CD4-positive, alpha-beta memory T cell (primary cell): ENCODE results near the gene NUAK2. TPM values are rescaled to one million over a fixed set of nuclear protein-coding genes. Genes with fewer than 3 reads are reported as not detected.

ENCODE experiments used
- CTCF ChIA-PET: fragments of 350-600 bp; sonication (Branson Sonifier 250); formaldehyde crosslinking; loops from one replicate; lab custom pipeline; 2021; ENCODE audit warnings: inconsistent platforms; ENCODE audit not compliant: partially characterized antibody; lab: Charles Lee
- POLR2A ChIA-PET: fragments of 350-600 bp; sonication (Branson Sonifier 250); formaldehyde crosslinking; loops from one replicate; lab custom pipeline; 2021; ENCODE audit not compliant: partially characterized antibody; lab: Charles Lee
- DNase-seq, 5 donors: peaks; one replicate each; pipeline versions ENCODE4 v3.0.0 to v3.0.0-alpha.2; 2020 to 2022; ENCODE audit warnings: mixed read lengths in 1 of 5
- H3K27ac ChIP-seq: one replicate; pipeline ENCODE4 v1.7.0; 2013; ENCODE audit warnings: low read depth, low read length
- H3K27me3 ChIP-seq: 2 replicates; pipeline ENCODE4 v1.7.0; 2013; ENCODE audit warnings: mild to moderate bottlenecking, low read length, moderate library complexity; ENCODE audit not compliant: insufficient read depth
- H3K36me3 ChIP-seq: 2 replicates; pipeline ENCODE4 v1.7.0; 2013; ENCODE audit warnings: mild to moderate bottlenecking, low read length, moderate library complexity; ENCODE audit not compliant: insufficient read depth
- H3K4me1 ChIP-seq: 2 replicates; pipeline ENCODE4 v1.7.0; 2013; ENCODE audit warnings: mild to moderate bottlenecking, low read length, moderate library complexity; ENCODE audit not compliant: insufficient read depth
- H3K4me3 ChIP-seq, 2 donors: one replicate each; pipeline ENCODE4 v1.7.0; 2013; ENCODE audit warnings: low read length in 2 of 2, mild to moderate bottlenecking in 1 of 2
- H3K9me3 ChIP-seq, 2 donors: one replicate each; pipeline ENCODE4 v1.7.0; 2013; ENCODE audit warnings: low read length in 2 of 2, control low read depth in 1 of 2; ENCODE audit not compliant: control insufficient read depth in 1 of 2
- H3K27ac Mint-ChIP-seq, 7 donors: one replicate each; pipeline ENCODE4 v1.8.0; 2020 to 2021; ENCODE audit warnings: mixed read lengths in 7 of 7, mild to moderate bottlenecking in 6 of 7, inconsistent platforms in 3 of 7, moderate library complexity in 3 of 7
- H3K27me3 Mint-ChIP-seq, 2 donors: one replicate each; pipeline ENCODE4 v1.8.0; 2020 to 2021; ENCODE audit warnings: mixed read lengths in 2 of 2
- H3K36me3 Mint-ChIP-seq, 2 donors: one replicate each; pipeline ENCODE4 v1.8.0; 2020 to 2021; ENCODE audit warnings: mixed read lengths in 2 of 2, inconsistent platforms in 1 of 2, mild to moderate bottlenecking in 1 of 2
- H3K4me1 Mint-ChIP-seq, 4 donors: one replicate each; pipeline ENCODE4 v1.8.0; 2020 to 2021; ENCODE audit warnings: mixed read lengths in 4 of 4, mild to moderate bottlenecking in 1 of 4
- H3K4me3 Mint-ChIP-seq, 8 donors: one replicate each; pipeline ENCODE4 v1.8.0; 2020 to 2021; ENCODE audit warnings: mixed read lengths in 8 of 8, mild to moderate bottlenecking in 7 of 8, moderate library complexity in 6 of 8, inconsistent platforms in 3 of 8
- H3K9me3 Mint-ChIP-seq, 8 donors: one replicate each; pipeline ENCODE4 v1.8.0; 2020 to 2021; ENCODE audit warnings: mixed read lengths in 8 of 8, mild to moderate bottlenecking in 5 of 8, inconsistent platforms in 3 of 8, moderate library complexity in 1 of 8
- intact Hi-C: fragments of 100-400 bp; cut with micrococcal nuclease; formaldehyde crosslinking; loops from one replicate; pipeline ENCODE4 v1.15.1; 2023
- polyA plus RNA-seq, 2 donors: library from polyadenylated mRNA; unstranded; fragments of 300-500 nt; fragmentation: Illumina TruSeq; gene quantifications; one replicate each; pipeline ENCODE4 v1.2.3, GENCODE V29; 2021
- total RNA-seq, 2 experiments: library from RNA; stranded (reverse); gene quantifications; one replicate each; pipeline ENCODE4 v1.2.3, GENCODE V29; 2021

Gene NUAK2
- total and polyA plus RNA-seq, 4 experiments from 2014 or later: 8.5 to 35.7 (median 32.7) TPM

GRCh38 chr1:205346956-205347574 is 25.5 kb upstream of the NUAK2 start:
- no peaks in the 10 kb centered on the region for H3K9me3 Mint-ChIP-seq
- peaks cover 8 to 16% (median 11%) of the 10 kb centered on the region in 4 donors for H3K4me1 Mint-ChIP-seq
- H3K4me3 Mint-ChIP-seq: no peak overlapping the region
- Histone ChIP-seq H3K9me3 (no peaks in the 10 kb centered on the region), H3K4me1 (peaks cover 13% of the 10 kb centered on the region), H3K36me3 (no peaks in the 10 kb centered on the region), H3K4me3 (no peak overlapping the region), H3K27ac (no peak overlapping the region), H3K27me3 (peaks cover 14% of the 10 kb centered on the region)
- POLR2A ChIA-PET: no interaction called here
- CTCF ChIA-PET: interaction anchor here (1.6 kb wide), 1 partner anchor 177 kb away, joined by 7 read pairs; no protein-coding TSS in a partner anchor
- intact Hi-C loops: no loop called here
- DNase-seq: no peak
- no peaks in the 10 kb centered on the region for H3K36me3 Mint-ChIP-seq
- no peak overlapping the region for H3K27ac Mint-ChIP-seq
- peaks cover 26 to 44% of the 10 kb centered on the region in 2 donors for H3K27me3 Mint-ChIP-seq

DNA sequence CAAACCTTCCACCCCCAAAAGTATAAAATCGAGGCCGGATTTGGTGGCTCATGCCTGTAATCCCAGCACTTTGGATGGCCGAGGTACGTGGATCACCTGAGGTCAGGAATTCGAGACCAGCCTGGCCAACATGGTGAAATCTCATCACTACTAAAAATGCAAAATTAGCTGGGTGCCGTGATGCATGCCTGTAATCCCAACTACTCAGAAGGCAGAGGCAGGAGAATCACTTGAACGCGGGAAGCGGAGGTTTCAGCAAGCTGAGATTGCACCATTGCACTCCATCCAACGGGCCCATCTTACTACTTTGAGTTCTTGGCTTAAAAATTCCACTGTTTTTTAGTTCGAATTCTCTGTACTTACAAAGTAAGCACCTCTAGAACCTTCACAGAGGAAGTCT is 24.2 kb upstream of the NUAK2 start:
- ChIA-PET CTCF (interaction anchor here (0.6 to 1.6 kb wide), 3 partner anchors 8 to 178 kb away, joined by 3 to 7 read pairs (median 4); no protein-coding TSS in a partner anchor), POLR2A (no interaction called here)
- no peak overlapping the region for H3K27ac Mint-ChIP-seq
- no peaks in the 10 kb centered on the region for H3K9me3 Mint-ChIP-seq
- DNase-seq: no peak
- H3K9me3 ChIP-seq: no peaks in the 10 kb centered on the region
- no peaks in the 10 kb centered on the region for H3K36me3 ChIP-seq
- intact Hi-C loops: no loop called here
- H3K4me3 Mint-ChIP-seq: no peak overlapping the region
- H3K4me3 ChIP-seq: no peak overlapping the region
- H3K36me3 Mint-ChIP-seq: no peaks in the 10 kb centered on the region
- H3K27me3 ChIP-seq: peaks cover 14% of the 10 kb centered on the region
- peaks cover 13% of the 10 kb centered on the region for H3K4me1 ChIP-seq
- peaks cover 8 to 18% (median 11%) of the 10 kb centered on the region in 4 donors for H3K4me1 Mint-ChIP-seq
- peaks cover 26 to 47% of the 10 kb centered on the region in 2 donors for H3K27me3 Mint-ChIP-seq
- H3K27ac ChIP-seq: no peak overlapping the region

GRCh38 chr1:205344066-205344928 is 22.8 kb upstream of the NUAK2 start:
- H3K9me3 Mint-ChIP-seq: no peaks in the 10 kb centered on the region
- ChIA-PET POLR2A (no interaction called here), CTCF (interaction anchor here (0.9 kb wide), 2 partner anchors 9 to 180 kb away, joined by 3 to 6 read pairs; no protein-coding TSS in a partner anchor)
- Histone ChIP-seq H3K36me3 (no peaks in the 10 kb centered on the region), H3K4me3 (peak overlapping the region in 1 of 2 donors; percentile 49), H3K9me3 (no peaks in the 10 kb centered on the region), H3K27ac (no peak overlapping the region), H3K4me1 (peaks cover 13% of the 10 kb centered on the region), H3K27me3 (peaks cover 14% of the 10 kb centered on the region)
- H3K36me3 Mint-ChIP-seq: no peaks in the 10 kb centered on the region
- H3K4me1 Mint-ChIP-seq: peaks cover 8 to 18% (median 11%) of the 10 kb centered on the region in 4 donors
- intact Hi-C loops: no loop called here
- DNase-seq: peak; percentile 38 to 52 (median 41)
- peaks cover 27 to 47% of the 10 kb centered on the region in 2 donors for H3K27me3 Mint-ChIP-seq
- peak overlapping the region in 1 of 7 donors; percentile 23 for H3K27ac Mint-ChIP-seq
- peak overlapping the region; percentile 69 to 85 (median 72) for H3K4me3 Mint-ChIP-seq

DNA sequence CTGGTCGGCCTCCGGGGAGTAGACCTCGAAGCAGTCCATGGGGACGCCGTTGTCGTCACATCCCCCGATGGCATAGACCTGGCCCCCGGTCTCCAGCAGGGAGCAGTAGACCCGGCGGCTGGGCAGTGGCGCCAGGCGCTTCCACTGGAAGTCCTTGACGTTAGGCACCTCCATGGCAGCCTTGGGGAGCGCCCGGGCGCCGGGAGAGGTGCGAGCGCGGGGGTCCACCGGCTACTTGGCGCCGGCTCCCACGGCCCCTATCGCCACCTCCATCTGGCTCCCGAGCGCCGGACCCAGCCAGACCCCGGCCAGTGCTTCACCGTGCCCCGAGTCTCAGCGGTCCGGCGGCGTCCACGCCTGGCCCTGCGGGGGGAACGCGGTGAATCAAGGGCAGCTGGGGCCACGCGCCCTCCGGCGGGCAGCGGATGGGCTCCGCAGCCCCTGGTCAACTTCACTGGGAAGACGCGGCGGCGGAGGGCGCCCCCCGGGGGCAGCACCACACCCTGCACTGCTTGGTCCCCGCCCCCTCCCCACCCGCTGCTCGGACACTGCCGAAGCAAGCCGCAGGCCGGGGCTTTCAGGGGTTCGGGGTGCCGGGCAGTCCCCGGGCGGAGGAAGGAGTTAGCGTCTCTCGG is 22.0 kb upstream of the NUAK2 start:
- no peak overlapping the region for H3K4me3 ChIP-seq
- DNase-seq: no peak
- no peaks in the 10 kb centered on the region for H3K36me3 ChIP-seq

DNA sequence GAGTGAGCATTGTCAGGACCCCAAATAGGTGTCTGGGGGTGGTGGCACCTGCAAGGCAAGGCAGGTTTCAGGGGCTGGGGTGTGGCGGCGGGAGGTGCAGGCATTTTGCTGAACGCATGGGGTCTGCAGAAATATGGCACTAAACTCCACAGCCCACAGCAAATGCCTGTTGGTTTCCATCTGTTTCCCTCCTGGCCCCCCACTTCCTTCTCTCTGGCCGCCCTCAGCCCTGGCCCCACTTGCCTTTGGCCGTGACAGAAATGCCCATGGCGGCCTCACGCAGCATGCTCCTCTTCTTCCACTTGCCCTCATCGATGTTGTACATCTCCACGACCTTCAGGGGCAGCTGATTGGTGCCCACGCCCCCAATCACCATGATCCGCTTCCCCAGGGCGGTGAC is 21.4 kb upstream of the NUAK2 start:
- H3K4me1 ChIP-seq: peaks cover 13% of the 10 kb centered on the region
- H3K9me3 Mint-ChIP-seq: no peaks in the 10 kb centered on the region
- no peaks in the 10 kb centered on the region for H3K9me3 ChIP-seq
- H3K27me3 Mint-ChIP-seq: peaks cover 28 to 41% of the 10 kb centered on the region in 2 donors
- no peaks in the 10 kb centered on the region for H3K36me3 ChIP-seq
- H3K4me3 ChIP-seq: no peak overlapping the region
- H3K36me3 Mint-ChIP-seq: no peaks in the 10 kb centered on the region
- H3K27me3 ChIP-seq: peaks cover 14% of the 10 kb centered on the region
- peaks cover 8 to 18% (median 11%) of the 10 kb centered on the region in 4 donors for H3K4me1 Mint-ChIP-seq
- intact Hi-C loops: no loop called here
- H3K27ac ChIP-seq: no peak overlapping the region
- no peak overlapping the region for H3K27ac Mint-ChIP-seq
- DNase-seq: no peak
- POLR2A ChIA-PET: no interaction called here
- CTCF ChIA-PET: interaction anchor here (0.7 kb wide), 1 partner anchor 8 kb away, joined by 3 read pairs; no protein-coding TSS in a partner anchor
- peak overlapping the region in 6 of 8 donors; percentile 17 to 73 (median 42) for H3K4me3 Mint-ChIP-seq

More for the DNA sequence above, 22.0 kb upstream of the NUAK2 start:
- Mint-ChIP-seq H3K36me3 (no peaks in the 10 kb centered on the region), H3K27me3 (peaks cover 28 to 43% of the 10 kb centered on the region in 2 donors), H3K4me1 (peaks cover 8 to 18% (median 11%) of the 10 kb centered on the region in 4 donors), H3K9me3 (no peaks in the 10 kb centered on the region), H3K4me3 (no peak overlapping the region), H3K27ac (no peak overlapping the region)
- Histone ChIP-seq H3K27me3 (peaks cover 14% of the 10 kb centered on the region), H3K9me3 (no peaks in the 10 kb centered on the region), H3K4me1 (peaks cover 13% of the 10 kb centered on the region), H3K27ac (no peak overlapping the region)
- ChIA-PET POLR2A (no interaction called here), CTCF (no interaction called here)
- intact Hi-C loops: no loop called here

DNA sequence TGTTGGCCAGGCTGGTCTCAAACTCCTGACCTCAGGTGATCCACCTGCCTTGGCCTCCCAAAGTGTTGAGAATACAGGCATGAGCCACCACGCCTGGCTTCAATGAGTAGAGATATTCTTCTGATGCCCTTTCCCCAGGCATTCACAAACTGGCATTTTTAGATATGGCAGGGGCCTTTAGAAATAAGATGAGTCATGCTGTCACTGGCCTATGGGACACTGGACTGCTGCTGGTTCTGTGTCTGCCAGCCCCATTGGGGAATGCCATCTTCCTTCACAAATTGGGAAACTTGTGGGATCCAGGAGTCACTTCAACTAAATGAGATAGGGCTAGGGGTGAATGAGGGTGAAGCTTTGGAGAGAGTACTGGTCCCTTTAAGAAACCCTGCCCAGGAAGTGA is 19.1 kb upstream of the NUAK2 start:
- intact Hi-C loops: no loop called here
- H3K4me3 Mint-ChIP-seq: no peak overlapping the region
- CTCF ChIA-PET: interaction anchor here (1.4 to 2.6 kb wide), 2 partner anchors 15 to 183 kb away, joined by 5 to 13 read pairs; no protein-coding TSS in a partner anchor
- no peak overlapping the region for H3K27ac ChIP-seq
- peaks cover 20 to 22% of the 10 kb centered on the region in 2 donors for H3K27me3 Mint-ChIP-seq
- peaks cover 8 to 18% (median 11%) of the 10 kb centered on the region in 4 donors for H3K4me1 Mint-ChIP-seq
- H3K27ac Mint-ChIP-seq: peak overlapping the region in 1 of 7 donors; percentile 60
- H3K9me3 Mint-ChIP-seq: no peaks in the 10 kb centered on the region
- H3K4me1 ChIP-seq: peaks cover 13% of the 10 kb centered on the region
- no peaks in the 10 kb centered on the region for H3K36me3 Mint-ChIP-seq
- no peak overlapping the region for H3K4me3 ChIP-seq
- no peak for DNase-seq
- no peaks in the 10 kb centered on the region for H3K36me3 ChIP-seq
- peaks cover 14% of the 10 kb centered on the region for H3K27me3 ChIP-seq
- POLR2A ChIA-PET: no interaction called here
- no peaks in the 10 kb centered on the region for H3K9me3 ChIP-seq
